ENCODE results near the gene STIL.
"Not testable (repeated sequence)": the region's sequence is repeated elsewhere in the genome, so short reads cannot be mapped to it uniquely, and the experiment has no call there.

Gene STIL

DNA sequence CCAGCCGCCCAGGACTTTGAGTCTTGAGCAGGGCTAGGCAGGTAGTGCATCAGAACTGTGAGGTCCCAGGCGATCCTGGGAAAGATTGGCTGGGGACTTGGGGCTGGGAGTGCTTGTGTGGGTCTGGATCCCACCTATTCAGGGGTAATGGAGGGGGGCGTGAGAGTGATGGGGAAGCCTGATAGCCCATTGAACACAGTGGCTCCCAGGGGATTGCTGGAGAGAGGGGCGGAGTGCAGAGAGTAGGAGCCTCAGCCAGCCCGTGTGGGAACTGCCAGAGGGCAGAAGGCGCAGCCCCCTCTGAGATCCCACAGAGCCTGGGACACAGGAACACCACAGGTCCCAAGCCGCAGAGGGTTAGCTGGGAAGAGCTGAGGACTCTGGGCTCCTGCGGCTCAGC, 104.9 kb downstream of the STIL start:
- no peak for DNase-seq
- in situ Hi-C loops (cut with HindIII; ENCODE audit: low pct_ligation_motif_present, low pct_unique_long_range_greater_than_20kb, low sequenced_read_pairs): no loop called here

DNA sequence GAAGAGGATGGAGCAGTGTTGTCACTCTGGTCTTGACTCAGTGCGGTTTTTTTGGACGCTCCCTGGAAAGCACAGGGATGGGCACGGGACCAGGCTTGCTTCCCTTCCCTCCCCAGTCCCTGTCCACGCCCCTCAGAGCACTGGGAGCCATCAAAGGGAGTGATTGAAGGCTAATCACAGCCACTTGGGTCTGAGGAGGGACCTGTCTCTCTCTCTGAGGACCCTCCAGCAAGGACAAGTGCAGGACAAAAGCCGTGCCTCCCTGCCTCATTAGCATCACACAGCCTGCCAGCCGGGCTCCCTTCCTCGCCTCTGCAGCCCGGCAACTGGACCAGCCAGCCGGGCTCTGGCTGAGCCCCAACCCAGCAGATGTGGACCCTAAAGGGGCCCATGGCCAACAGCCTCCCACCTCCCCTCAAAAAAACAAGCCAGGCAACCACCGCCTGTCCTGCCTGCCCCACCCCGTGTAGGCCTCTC, 105.5 kb downstream of the STIL start:
- in situ Hi-C loops (cut with HindIII; ENCODE audit: low pct_ligation_motif_present, low pct_unique_long_range_greater_than_20kb, low sequenced_read_pairs): no loop called here
- DNase-seq: no peak

- in situ Hi-C loops (cut with HindIII; ENCODE audit: low pct_ligation_motif_present, low pct_unique_long_range_greater_than_20kb, low sequenced_read_pairs): no loop called here
Observed at GRCh38 chr1:47207803-47208373, 106.1 kb downstream of the STIL start.

GRCh38 chr1:47205918-47206317, 108.0 kb downstream of the STIL start:
- in situ Hi-C loops (cut with HindIII; ENCODE audit: low pct_ligation_motif_present, low pct_unique_long_range_greater_than_20kb, low sequenced_read_pairs): no loop called here
- no peak for DNase-seq

More at GRCh38 chr1:47207803-47208373, 106.1 kb downstream of the STIL start:
- DNase-seq: no peak

- DNase-seq; in situ Hi-C loops (cut with HindIII; ENCODE audit: low pct_ligation_motif_present, low pct_unique_long_range_greater_than_20kb, low sequenced_read_pairs): not testable (repeated sequence)
Observed at GRCh38 chr1:47203504-47203903, 110.4 kb downstream of the STIL start.

GRCh38 chr1:47201179-47201578, 112.8 kb downstream of the STIL start:
- in situ Hi-C loops (cut with HindIII; ENCODE audit: low pct_ligation_motif_present, low pct_unique_long_range_greater_than_20kb, low sequenced_read_pairs): no loop called here
- DNase-seq: no peak

Data from ACHN (cell line).